IMR-90 (cell line): ENCODE data around the gene ROBO4. TPM values are rescaled to one million over a fixed set of nuclear protein-coding genes. Genes with fewer than 3 reads are reported as not detected.

ENCODE experiments used
- ATAC-seq: fragments of 200-7000 bp; cut with Tn5 transposase; 2 replicates; pipeline ENCODE4 v1.9.1; 2020; ENCODE audit warnings: low read depth, mild to moderate bottlenecking, moderate library complexity
- BruUV-seq: library from RNA; stranded (reverse); fragments of 400-500 nt; replicated peaks from 2 replicates; lab custom pipeline; 2021; lab: Mats Ljungman, UMichigan
- CTCF ChIA-PET: fragments of 300-600 bp; formaldehyde crosslinking; extraction: SDS; loops from one replicate; lab custom pipeline; 2021; ENCODE audit warnings: antibody characterized with exemption; lab: Yijun Ruan, JAX
- POLR2A ChIA-PET: fragments of 300-600 bp; sonication (Branson Sonifier 250); formaldehyde crosslinking; loops from one replicate; lab custom pipeline; 2022; ENCODE audit warnings: antibody characterized with exemption; ENCODE audit not compliant: unreplicated experiment; lab: Charles Lee
- DNase-seq: peaks from one replicate; pipeline ENCODE4 v3.0.0; 2013
- H2AFZ ChIP-seq: replicated peaks from 2 replicates; pipeline ENCODE3; 2013; ENCODE audit warnings: low read length, mild to moderate bottlenecking; ENCODE audit not compliant: poor library complexity
- H2AK5ac ChIP-seq: 2 replicates; pipeline ENCODE4 v1.6.1; 2013; ENCODE audit warnings: low read depth, low read length, inconsistent platforms
- H2AK9ac ChIP-seq: replicated peaks from 2 replicates; pipeline ENCODE3; 2013; ENCODE audit warnings: mild to moderate bottlenecking, low read depth, low read length, moderate library complexity; ENCODE audit not compliant: poor library complexity
- H2BK120ac ChIP-seq: 2 replicates; pipeline ENCODE4 v1.6.1; 2013; ENCODE audit warnings: low read depth, low read length, inconsistent platforms
- H2BK15ac ChIP-seq: 3 replicates; pipeline ENCODE4 v1.6.1; 2013; ENCODE audit warnings: low read depth, low read length, inconsistent platforms
- H2BK20ac ChIP-seq: 2 replicates; pipeline ENCODE4 v1.6.1; 2013; ENCODE audit warnings: low read depth, mild to moderate bottlenecking, inconsistent platforms, low read length, moderate library complexity
- H2BK5ac ChIP-seq: 2 replicates; pipeline ENCODE4 v1.6.1; 2013; ENCODE audit warnings: mild to moderate bottlenecking, low read depth, low read length, inconsistent platforms; ENCODE audit not compliant: poor library complexity, severe bottlenecking
- H3K14ac ChIP-seq: replicated peaks from 2 replicates; pipeline ENCODE4 v1.6.1; 2013; ENCODE audit warnings: low read depth, low read length, inconsistent platforms
- H3K18ac ChIP-seq: 2 replicates; pipeline ENCODE4 v1.6.1; 2013; ENCODE audit warnings: low read depth, low read length, control low read depth
- H3K23ac ChIP-seq: 2 replicates; pipeline ENCODE4 v1.6.1; 2013; ENCODE audit warnings: low read depth, low read length, inconsistent platforms
- H3K27ac ChIP-seq: 2 replicates; pipeline ENCODE4 v1.5.1; 2013; ENCODE audit warnings: mild to moderate bottlenecking, control low read depth, low read length; ENCODE audit not compliant: insufficient read depth
- H3K27me3 ChIP-seq: 2 replicates; pipeline ENCODE4 v1.6.1; 2013; ENCODE audit warnings: low read length; ENCODE audit not compliant: control insufficient read depth, insufficient read depth
- H3K36me3 ChIP-seq: 2 replicates; pipeline ENCODE4 v1.6.1; 2013; ENCODE audit warnings: low read length, mixed read lengths; ENCODE audit not compliant: control insufficient read depth, insufficient read depth
- H3K4ac ChIP-seq: 2 replicates; pipeline ENCODE4 v1.6.1; 2013; ENCODE audit warnings: low read depth, low read length, inconsistent platforms
- H3K4me1 ChIP-seq: 2 replicates; pipeline ENCODE4 v1.6.1; 2013; ENCODE audit warnings: low read length, mixed read lengths; ENCODE audit not compliant: control insufficient read depth, insufficient read depth
- H3K4me2 ChIP-seq: 2 replicates; pipeline ENCODE4 v1.6.1; 2013; ENCODE audit warnings: low read depth, mild to moderate bottlenecking, control low read depth, low read length, moderate library complexity
- H3K4me3 ChIP-seq: 2 replicates; pipeline ENCODE4 v1.5.1; 2013; ENCODE audit warnings: low read depth, mild to moderate bottlenecking, control low read depth, low read length, moderate library complexity; ENCODE audit not compliant: insufficient read depth
- H3K56ac ChIP-seq: 2 replicates; pipeline ENCODE4 v1.6.1; 2013; ENCODE audit warnings: low read length, inconsistent platforms; ENCODE audit not compliant: insufficient read depth; ENCODE audit errors: extremely low read depth
- H3K79me1 ChIP-seq, 2 experiments: 2 replicates each; pipeline ENCODE4 v1.6.1; 2013; ENCODE audit warnings: low read length in 2 of 2, inconsistent platforms in 1 of 2, low read depth in 1 of 2
- H3K9ac ChIP-seq: 2 replicates; pipeline ENCODE4 v1.6.1; 2013; ENCODE audit warnings: low read depth, low read length, control low read depth
- H3K9me1 ChIP-seq: 2 replicates; pipeline ENCODE4 v1.6.1; 2013; ENCODE audit warnings: low read length, inconsistent platforms; ENCODE audit not compliant: insufficient read depth
- H3K9me3 ChIP-seq: 2 replicates; pipeline ENCODE4 v1.6.1; 2013; ENCODE audit warnings: low read length; ENCODE audit not compliant: control insufficient read depth, insufficient read depth
- H4K20me1 ChIP-seq: 2 replicates; pipeline ENCODE4 v1.6.1; 2013; ENCODE audit warnings: low read length, inconsistent platforms; ENCODE audit not compliant: insufficient read depth
- H4K5ac ChIP-seq: 2 replicates; pipeline ENCODE4 v1.6.1; 2013; ENCODE audit warnings: mild to moderate bottlenecking, low read depth, low read length, control low read depth
- H4K8ac ChIP-seq, 2 experiments: 2 replicates each; pipeline ENCODE4 v1.6.1; 2013; ENCODE audit warnings: low read depth in 2 of 2, low read length in 2 of 2, control low read depth in 1 of 2, inconsistent platforms in 1 of 2
- H4K91ac ChIP-seq: 2 replicates; pipeline ENCODE4 v1.6.1; 2013; ENCODE audit warnings: low read depth, low read length, inconsistent platforms; ENCODE audit not compliant: insufficient read depth
- CTCF ChIP-seq: conservative IDR thresholded peaks from 2 replicates; pipeline ENCODE4 v1.5.1; 2012; ENCODE audit warnings: mild to moderate bottlenecking, low read depth, low read length, improper control_type of control experiment
- POLR2A ChIP-seq: IDR thresholded peaks from 2 replicates; pipeline ENCODE4 v1.6.1; 2012; ENCODE audit warnings: mild to moderate bottlenecking, low read depth, low read length
- RCOR1 ChIP-seq: IDR thresholded peaks from 2 replicates; pipeline ENCODE4 v1.6.1; 2012; ENCODE audit warnings: mild to moderate bottlenecking, low read length, improper control_type of control experiment; ENCODE audit not compliant: insufficient replicate concordance
- RFX5 ChIP-seq: IDR thresholded peaks from 2 replicates; pipeline ENCODE4 v1.8.0; 2012; ENCODE audit warnings: low read depth, mild to moderate bottlenecking, low read length, moderate library complexity
- SMC3 ChIP-seq: fragments of 150-350 bp; IDR thresholded peaks from 2 replicates; pipeline ENCODE4 v1.6.1; 2016; ENCODE audit warnings: low read depth, mild to moderate bottlenecking, antibody characterized with exemption, low read length, moderate library complexity
- USF2 ChIP-seq: fragments of 150-350 bp; IDR thresholded peaks from 2 replicates; pipeline ENCODE4 v1.6.1; 2017; ENCODE audit warnings: mild to moderate bottlenecking, antibody characterized with exemption, low read length, low read depth
- WGBS, 2 experiments: methylation state at CpG; one replicate each; pipeline versions ENCODE4 v1.1.5 to v1.1.7; 2013; ENCODE audit warnings: missing lambda C conversion rate in 2 of 2; ENCODE audit not compliant: insufficient read length in 1 of 2; ENCODE audit errors: extremely low coverage in 2 of 2; 5-methylcytosine and 5-hydroxymethylcytosine counted together
- dilution Hi-C: fragments of 300-500 bp; cut with HindIII; formaldehyde crosslinking; loops from one replicate; pipeline ENCODE4 v1.14.3; 2018; ENCODE audit warnings: low sequenced_read_pairs; ENCODE audit not compliant: unreplicated experiment
- in situ Hi-C: fragments of 300-500 bp; cut with MboI; formaldehyde crosslinking; loops from 3 replicates; pipeline ENCODE4 v1.14.3; 2019; ENCODE audit warnings: low sequenced_read_pairs, inconsistent platforms, mixed read lengths
- intact Hi-C: fragments of 100-400 bp; cut with micrococcal nuclease; formaldehyde crosslinking; loops from 2 replicates; pipeline ENCODE4 v1.10.0; 2022
- polyA plus RNA-seq, 3 experiments: library from polyadenylated mRNA; depleted of rRNA; stranded (reverse); fragments of >200 nt; gene quantifications; 2 replicates each; pipeline ENCODE4 v1.2.3, GENCODE V29; 2012; ENCODE audit warnings: low replicate concordance in 1 of 3
- total RNA-seq: library from RNA; depleted of rRNA; stranded (reverse); fragments of >200 nt; gene quantifications from 2 replicates; pipeline ENCODE4 v1.2.3, GENCODE V29; 2012

The ROBO4 gene
- total and polyA plus RNA-seq, 2 of the 4 experiments (the other 2 are of a cell fraction): 0.72 to 0.82 TPM

GRCh38 chr11:124894606-124895430, 2.8 kb downstream of the ROBO4 start:
- Histone ChIP-seq H2BK120ac (peak overlapping the region; percentile 48), H3K36me3 (no peaks in the 10 kb centered on the region), H3K23ac (no peak overlapping the region), H3K4me1 (peaks cover 27% of the 10 kb centered on the region), H2BK20ac (peak overlapping the region; percentile 33; the same call in 1 of the 2 replicates), H4K20me1 (no peaks in the 10 kb centered on the region), H3K18ac (no peak overlapping the region), H4K8ac (0 out of 4 replicates have a peak overlapping the region, but pooled peaks of 1 of the 2 experiments have one; percentile 4), H3K56ac (no peak overlapping the region), H3K4me2 (no peak overlapping the region), H4K5ac (no peak overlapping the region), H4K91ac (0 out of 2 replicates have a peak overlapping the region, but pooled peaks have one; percentile 23), H2BK15ac (peak overlapping the region; percentile 39; the same call in 1 of the 3 replicates), H2AK5ac (peak overlapping the region; percentile 80), H3K9ac (no peak overlapping the region), H3K9me3 (no peaks in the 10 kb centered on the region), H3K4ac (no peak overlapping the region), H3K9me1 (peaks cover 31% of the 10 kb centered on the region), H3K4me3 (no peak overlapping the region), H2BK5ac (no peak overlapping the region), H3K27me3 (no peaks in the 10 kb centered on the region), H2AK9ac (peak overlapping the region; percentile 75), H3K79me1 (peaks cover 0 to 5% of the 10 kb centered on the region in 2 experiments; a peak in 2 of 4 replicates), H3K27ac (no peak overlapping the region), H3K14ac (peak overlapping the region; percentile 65; the same call in 1 of the 2 replicates), H2AFZ (peak overlapping the region; percentile 36)
- dilution Hi-C loops (no loop called here), intact Hi-C loops (no loop called here), in situ Hi-C loops (no loop called here)
- POLR2A ChIA-PET: no interaction called here
- no peak for ATAC-seq
- CTCF ChIA-PET: no interaction called here
- BruUV-seq: no TSS peak
- no peak for TF ChIP-seq CTCF
- no peak for TF ChIP-seq USF2
- no peak for TF ChIP-seq RFX5
- TF ChIP-seq SMC3: no peak
- no peak for TF ChIP-seq RCOR1
- no peak for TF ChIP-seq POLR2A
- WGBS, 2 experiments: 13% methylated on average over 1 of the region's 4 CpGs; no CpG with 5 or more reads in 1 of the 2 experiments
- no peak for DNase-seq
